Mesenchymal stem cell (in vitro differentiated cells and primary cell): Measurements from ENCODE around the gene FBXO11.

ENCODE experiments used
- DNase-seq: peaks from one replicate; pipeline ENCODE4 v3.0.0-alpha.2; 2013
- H2AFZ ChIP-seq: one replicate; pipeline ENCODE4 v1.6.1; 2013; ENCODE audit warnings: low read depth, mild to moderate bottlenecking, control low read depth, inconsistent platforms, low read length, moderate library complexity
- H2AK5ac ChIP-seq: 2 replicates; pipeline ENCODE4 v1.6.1; 2013; ENCODE audit warnings: low read length, moderate library complexity, mild to moderate bottlenecking, inconsistent platforms; ENCODE audit not compliant: severe bottlenecking
- H2BK120ac ChIP-seq: one replicate; pipeline ENCODE4 v1.6.1; 2013; ENCODE audit warnings: low read depth, mild to moderate bottlenecking, inconsistent platforms, low read length, moderate library complexity
- H2BK12ac ChIP-seq, 2 experiments: one replicate each; pipeline ENCODE4 v1.6.1; 2013; ENCODE audit warnings: inconsistent platforms in 2 of 2, low read length in 2 of 2, mild to moderate bottlenecking in 2 of 2, moderate library complexity in 2 of 2, control low read depth in 1 of 2
- H2BK15ac ChIP-seq: one replicate; pipeline ENCODE4 v1.6.1; 2013; ENCODE audit warnings: mild to moderate bottlenecking, low read depth, inconsistent platforms; ENCODE audit not compliant: poor library complexity, severe bottlenecking
- H2BK5ac ChIP-seq: 2 replicates; pipeline ENCODE4 v1.6.1; 2013; ENCODE audit warnings: low read depth, mild to moderate bottlenecking, low read length, control low read depth, inconsistent platforms; ENCODE audit not compliant: poor library complexity, severe bottlenecking
- H3K14ac ChIP-seq, 2 experiments: one replicate each; pipeline ENCODE4 v1.6.1; 2013; ENCODE audit warnings: inconsistent platforms in 2 of 2, low read length in 2 of 2, control low read depth in 1 of 2, mild to moderate bottlenecking in 1 of 2, moderate library complexity in 1 of 2
- H3K18ac ChIP-seq, 2 experiments: one replicate each; pipeline ENCODE4 v1.6.1; 2013; ENCODE audit warnings: inconsistent platforms in 2 of 2, low read length in 2 of 2, control low read depth in 1 of 2, low read depth in 1 of 2, mild to moderate bottlenecking in 1 of 2
- H3K23ac ChIP-seq, 2 experiments: one replicate each; pipeline ENCODE4 v1.6.1; 2013; ENCODE audit warnings: inconsistent platforms in 2 of 2, low read length in 2 of 2, mild to moderate bottlenecking in 2 of 2, moderate library complexity in 2 of 2, control low read depth in 1 of 2
- H3K27ac ChIP-seq: 2 replicates; pipeline ENCODE4 v1.5.1; 2013; ENCODE audit warnings: mild to moderate bottlenecking, moderate library complexity, low read length, control low read depth, inconsistent platforms; ENCODE audit not compliant: poor library complexity, severe bottlenecking
- H3K27me3 ChIP-seq, 2 experiments: 2 replicates each; pipeline versions ENCODE4 v1.6.1 to v1.7.0; 2013; ENCODE audit warnings: low read length in 2 of 2, mild to moderate bottlenecking in 2 of 2, moderate library complexity in 2 of 2, control low read depth in 1 of 2, inconsistent platforms in 1 of 2; ENCODE audit not compliant: control insufficient read depth in 1 of 2, insufficient read depth in 1 of 2
- H3K36me3 ChIP-seq, 2 experiments: 2 replicates each; pipeline versions ENCODE4 v1.6.1 to v1.7.0; 2013; ENCODE audit warnings: low read length in 2 of 2, control low read depth in 1 of 2, inconsistent platforms in 1 of 2, low read depth in 1 of 2, mild to moderate bottlenecking in 1 of 2; ENCODE audit not compliant: insufficient read depth in 2 of 2, control insufficient read depth in 1 of 2
- H3K4ac ChIP-seq, 2 experiments: one replicate each; pipeline ENCODE4 v1.6.1; 2013; ENCODE audit warnings: inconsistent platforms in 2 of 2, low read length in 2 of 2, mild to moderate bottlenecking in 2 of 2, moderate library complexity in 2 of 2, control low read depth in 1 of 2, low read depth in 1 of 2
- H3K4me1 ChIP-seq: 2 replicates; pipeline ENCODE4 v1.6.1; 2013; ENCODE audit warnings: low read depth, low read length, control low read depth; ENCODE audit not compliant: control insufficient read depth, insufficient read depth
- H3K4me2 ChIP-seq: 2 replicates; pipeline ENCODE4 v1.6.1; 2013; ENCODE audit warnings: low read length, mild to moderate bottlenecking, inconsistent platforms; ENCODE audit not compliant: poor library complexity, severe bottlenecking
- H3K4me3 ChIP-seq, 2 experiments: 2 replicates each; pipeline versions ENCODE4 v1.5.1 to v1.7.0; 2013; ENCODE audit warnings: low read length in 2 of 2, mild to moderate bottlenecking in 2 of 2, control low read depth in 1 of 2, low read depth in 1 of 2; ENCODE audit not compliant: insufficient read depth in 1 of 2
- H3K79me1 ChIP-seq: replicated peaks from 2 replicates; pipeline ENCODE4 v1.6.1; 2013; ENCODE audit warnings: mild to moderate bottlenecking, control low read depth, low read length, inconsistent platforms; ENCODE audit not compliant: poor library complexity, severe bottlenecking
- H3K9ac ChIP-seq: 2 replicates; pipeline ENCODE4 v1.7.0; 2013; ENCODE audit warnings: mild to moderate bottlenecking, low read length, moderate library complexity
- H3K9me3 ChIP-seq: 2 replicates; pipeline ENCODE4 v1.7.0; 2013; ENCODE audit warnings: mild to moderate bottlenecking, low read length; ENCODE audit not compliant: control insufficient read depth
- H4K8ac ChIP-seq: one replicate; pipeline ENCODE4 v1.6.1; 2013; ENCODE audit warnings: inconsistent platforms, mild to moderate bottlenecking, low read length, moderate library complexity
- H4K91ac ChIP-seq: one replicate; pipeline ENCODE4 v1.6.1; 2013; ENCODE audit warnings: mild to moderate bottlenecking, low read length, inconsistent platforms
- WGBS: methylation state at CpG from one replicate; pipeline ENCODE4 v1.1.7; 2013; ENCODE audit warnings: mixed read lengths; 5-methylcytosine and 5-hydroxymethylcytosine counted together

The FBXO11 gene

DNA sequence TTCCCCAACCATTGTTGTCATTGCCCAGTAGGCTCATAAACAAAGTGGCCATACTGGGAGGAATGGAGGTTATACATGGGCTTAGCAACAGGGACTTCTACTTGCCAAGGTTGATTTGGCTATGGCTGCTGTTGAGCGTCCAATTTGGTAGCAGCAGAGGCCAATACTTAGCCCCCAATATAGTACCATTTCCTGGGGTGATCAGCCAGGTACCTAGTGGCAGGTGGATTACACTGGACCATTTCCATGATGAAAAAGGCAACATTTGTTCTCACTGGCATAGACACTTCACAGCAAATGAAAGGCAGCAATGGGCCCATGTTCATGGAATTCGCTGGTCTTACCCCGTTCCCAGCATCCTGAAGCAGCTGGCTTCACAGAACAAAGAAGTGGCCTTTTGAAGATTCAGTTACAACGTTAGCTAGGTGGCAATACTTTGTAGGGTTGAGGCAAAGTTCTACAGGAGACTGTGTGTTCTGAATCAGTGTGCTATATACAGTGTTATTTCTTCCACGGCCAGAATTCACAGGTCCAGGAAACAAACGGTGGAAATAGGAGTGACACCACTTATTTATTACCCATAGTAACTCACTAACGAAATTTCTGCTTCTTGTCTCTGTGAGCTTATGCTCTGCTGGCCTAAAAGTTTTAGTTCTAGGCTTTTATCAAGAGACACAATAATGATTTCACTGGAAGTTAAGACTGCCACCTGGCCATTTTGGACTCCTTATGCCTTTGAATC, 37.5 kb downstream of the FBXO11 start:
- H3K4ac ChIP-seq, result peak overlapping the region in 1 of 2 experiments; percentile 9
- no peak overlapping the region for H2BK120ac ChIP-seq
- 95% methylated on average over 6 of the region's 7 CpGs for WGBS
- H2AK5ac ChIP-seq, result no peak overlapping the region
- H3K23ac ChIP-seq, result no peak overlapping the region
- no peak for DNase-seq
- no peak overlapping the region for H2BK5ac ChIP-seq
- no peak overlapping the region for H2BK12ac ChIP-seq
- peaks cover 0 to 15% of the 10 kb centered on the region in 2 experiments for H3K36me3 ChIP-seq
- H4K91ac ChIP-seq, result no peak overlapping the region
- H3K79me1 ChIP-seq, result peaks cover 9% of the 10 kb centered on the region
- H3K4me1 ChIP-seq, result peaks cover 2% of the 10 kb centered on the region
- H3K4me2 ChIP-seq, result no peak overlapping the region
- H3K9me3 ChIP-seq, result no peaks in the 10 kb centered on the region
- H4K8ac ChIP-seq, result no peak overlapping the region
- no peak overlapping the region for H3K14ac ChIP-seq
- no peak overlapping the region for H3K18ac ChIP-seq
- H3K9ac ChIP-seq, result no peak overlapping the region
- no peak overlapping the region for H3K4me3 ChIP-seq
- H2BK15ac ChIP-seq, result no peak overlapping the region
- H3K27me3 ChIP-seq, result no peaks in the 10 kb centered on the region
- H3K27ac ChIP-seq, result no peak overlapping the region
- H2AFZ ChIP-seq, result no peak overlapping the region

DNA sequence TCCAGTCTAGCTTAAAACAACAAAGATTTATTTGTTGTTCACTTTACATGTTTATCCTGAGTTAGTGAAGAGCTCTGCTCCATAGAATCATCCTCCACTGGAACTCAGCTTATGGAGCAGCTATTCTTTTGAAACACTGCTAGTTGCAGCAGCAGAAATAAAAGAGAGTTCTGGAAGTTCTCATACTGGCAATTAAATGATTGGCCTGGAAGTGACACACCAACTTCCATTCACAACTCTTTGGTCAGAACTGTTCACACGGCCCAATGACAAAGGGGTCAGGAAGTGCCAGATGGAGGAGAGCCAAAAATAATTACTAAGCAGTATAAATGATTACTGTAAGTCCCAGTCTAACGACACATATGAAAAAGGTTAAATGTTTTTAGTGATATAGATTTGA, 39.1 kb downstream of the FBXO11 start:
- H3K4me2 ChIP-seq, result no peak overlapping the region
- H4K91ac ChIP-seq, result no peak overlapping the region
- H3K27ac ChIP-seq, result no peak overlapping the region
- H3K36me3 ChIP-seq, result peaks cover 0 to 6% of the 10 kb centered on the region in 2 experiments
- DNase-seq, result peak; percentile 90
- H2AFZ ChIP-seq, result no peak overlapping the region
- no peak overlapping the region for H2BK120ac ChIP-seq
- no peak overlapping the region for H2AK5ac ChIP-seq
- no peak overlapping the region for H3K4me3 ChIP-seq
- no peak overlapping the region for H3K18ac ChIP-seq
- H3K27me3 ChIP-seq, result no peaks in the 10 kb centered on the region
- peaks cover 2% of the 10 kb centered on the region for H3K4me1 ChIP-seq
- H2BK12ac ChIP-seq, result no peak overlapping the region
- no peak overlapping the region for H2BK5ac ChIP-seq
- no peak overlapping the region for H2BK15ac ChIP-seq
- H3K9ac ChIP-seq, result peak overlapping the region; percentile 4
- no peak overlapping the region for H3K23ac ChIP-seq
- H3K4ac ChIP-seq, result no peak overlapping the region
- peaks cover 5% of the 10 kb centered on the region for H3K79me1 ChIP-seq
- no CpG with 5 or more reads among the region's 2 CpGs for WGBS
- H3K14ac ChIP-seq, result no peak overlapping the region
- H3K9me3 ChIP-seq, result no peaks in the 10 kb centered on the region
- no peak overlapping the region for H4K8ac ChIP-seq

GRCh38 chr2:47864566-47864965, 41.7 kb downstream of the FBXO11 start:
- Histone ChIP-seq H3K27ac (no peak overlapping the region), H3K79me1 (peaks cover 3% of the 10 kb centered on the region), H2AK5ac (no peak overlapping the region), H3K14ac (no peak overlapping the region), H2BK5ac (no peak overlapping the region), H2BK120ac (no peak overlapping the region), H3K27me3 (no peaks in the 10 kb centered on the region), H2BK12ac (no peak overlapping the region), H3K4me2 (no peak overlapping the region), H3K9me3 (no peaks in the 10 kb centered on the region), H3K18ac (no peak overlapping the region), H4K8ac (no peak overlapping the region), H3K23ac (no peak overlapping the region), H3K4ac (no peak overlapping the region), H3K36me3 (no peaks in the 10 kb centered on the region), H2BK15ac (no peak overlapping the region), H3K4me1 (peaks cover 2% of the 10 kb centered on the region), H4K91ac (no peak overlapping the region), H3K4me3 (no peak overlapping the region), H2AFZ (no peak overlapping the region), H3K9ac (no peak overlapping the region)
- no CpG with 5 or more reads among the region's 1 CpG for WGBS
- no peak for DNase-seq

DNA sequence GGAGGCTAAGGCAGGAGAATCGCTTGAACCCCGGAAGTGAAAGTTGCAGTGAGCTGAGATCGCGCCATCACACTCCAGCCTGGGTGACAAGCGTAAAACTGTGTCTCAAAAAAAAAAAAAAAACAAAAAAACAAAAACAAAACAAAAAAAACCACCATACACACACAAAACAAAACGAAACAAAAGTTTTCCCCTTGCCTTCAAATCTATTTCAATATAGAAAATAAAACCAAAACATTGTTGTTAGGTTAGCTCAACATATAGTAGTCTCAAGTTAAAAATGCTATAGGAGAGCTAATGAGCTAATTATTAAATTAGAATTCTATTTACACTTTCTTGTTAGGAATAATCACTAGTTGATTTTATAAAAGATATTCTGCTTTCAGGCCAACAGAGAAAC, 43.3 kb downstream of the FBXO11 start:
- H2AK5ac ChIP-seq, result no peak overlapping the region
- 100% methylated on average over 4 of the region's 6 CpGs for WGBS
- no peak overlapping the region for H2AFZ ChIP-seq
- no peak overlapping the region for H3K14ac ChIP-seq
- no peak overlapping the region for H3K4ac ChIP-seq
- H4K8ac ChIP-seq, result no peak overlapping the region
- no peak overlapping the region for H3K4me2 ChIP-seq
- no peak overlapping the region for H2BK12ac ChIP-seq
- H3K27me3 ChIP-seq, result no peaks in the 10 kb centered on the region
- no peak overlapping the region for H2BK15ac ChIP-seq
- no peak overlapping the region for H2BK120ac ChIP-seq
- no peak for DNase-seq
- no peak overlapping the region for H3K9ac ChIP-seq
- H4K91ac ChIP-seq, result no peak overlapping the region
- H3K79me1 ChIP-seq, result peaks cover 3% of the 10 kb centered on the region
- no peaks in the 10 kb centered on the region for H3K36me3 ChIP-seq
- no peak overlapping the region for H2BK5ac ChIP-seq
- no peak overlapping the region for H3K27ac ChIP-seq
- H3K23ac ChIP-seq, result no peak overlapping the region
- H3K4me1 ChIP-seq, result peaks cover under 1% of the 10 kb centered on the region
- no peak overlapping the region for H3K4me3 ChIP-seq
- H3K18ac ChIP-seq, result no peak overlapping the region
- no peaks in the 10 kb centered on the region for H3K9me3 ChIP-seq
